CD8-positive, alpha-beta memory T cell (primary cell): Measurements from ENCODE around the gene RAB3GAP2. TPM values are rescaled to one million over a fixed set of nuclear protein-coding genes. Genes with fewer than 3 reads are reported as not detected.

Source experiments
- CTCF ChIA-PET: fragments of 350-600 bp; sonication (Branson Sonifier 250); formaldehyde crosslinking; loops from one replicate; lab custom pipeline; 2021; ENCODE audit warnings: antibody characterized with exemption; lab: Charles Lee
- POLR2A ChIA-PET: fragments of 350-600 bp; sonication (Branson Sonifier 250); formaldehyde crosslinking; loops from one replicate; lab custom pipeline; 2021; ENCODE audit warnings: antibody characterized with exemption; lab: Charles Lee
- DNase-seq, 5 donors: peaks; one replicate each; pipeline versions ENCODE4 v3.0.0 to v3.0.0-alpha.2; 2020 to 2022; ENCODE audit warnings: mixed read lengths in 1 of 5
- H3K27ac ChIP-seq: one replicate; pipeline ENCODE4 v1.7.0; 2013; ENCODE audit warnings: low read depth, mild to moderate bottlenecking, low read length, moderate library complexity
- H3K27me3 ChIP-seq: 2 replicates; pipeline ENCODE4 v1.7.0; 2013; ENCODE audit warnings: low read length, mild to moderate bottlenecking; ENCODE audit not compliant: insufficient read depth, poor library complexity, severe bottlenecking
- H3K36me3 ChIP-seq: 2 replicates; pipeline ENCODE4 v1.7.0; 2013; ENCODE audit warnings: mild to moderate bottlenecking, low read length, moderate library complexity; ENCODE audit not compliant: insufficient read depth
- H3K4me1 ChIP-seq: 2 replicates; pipeline ENCODE4 v1.7.0; 2013; ENCODE audit warnings: mild to moderate bottlenecking, low read length, moderate library complexity; ENCODE audit not compliant: insufficient read depth
- H3K4me3 ChIP-seq: 2 replicates; pipeline ENCODE4 v1.7.0; 2013; ENCODE audit warnings: mild to moderate bottlenecking, low read length
- H3K9me3 ChIP-seq: 2 replicates; pipeline ENCODE4 v1.7.0; 2013; ENCODE audit warnings: mild to moderate bottlenecking, low read length
- H3K27ac Mint-ChIP-seq, 8 donors: one replicate each; pipeline ENCODE4 v1.8.0; 2020 to 2021; ENCODE audit warnings: mixed read lengths in 8 of 8, mild to moderate bottlenecking in 6 of 8, inconsistent platforms in 3 of 8, moderate library complexity in 3 of 8
- H3K27me3 Mint-ChIP-seq, 2 donors: one replicate each; pipeline ENCODE4 v1.8.0; 2020 to 2021; ENCODE audit warnings: mixed read lengths in 2 of 2, mild to moderate bottlenecking in 1 of 2, moderate library complexity in 1 of 2
- H3K36me3 Mint-ChIP-seq, 3 donors: one replicate each; pipeline ENCODE4 v1.8.0; 2020 to 2021; ENCODE audit warnings: mixed read lengths in 3 of 3, inconsistent platforms in 1 of 3, mild to moderate bottlenecking in 1 of 3
- H3K4me1 Mint-ChIP-seq, 3 donors: one replicate each; pipeline ENCODE4 v1.8.0; 2020 to 2021; ENCODE audit warnings: mixed read lengths in 3 of 3, inconsistent platforms in 1 of 3, mild to moderate bottlenecking in 1 of 3
- H3K4me3 Mint-ChIP-seq, 7 donors: one replicate each; pipeline ENCODE4 v1.8.0; 2020 to 2021; ENCODE audit warnings: mixed read lengths in 7 of 7, mild to moderate bottlenecking in 6 of 7, moderate library complexity in 4 of 7, inconsistent platforms in 2 of 7
- H3K9me3 Mint-ChIP-seq, 5 donors: one replicate each; pipeline ENCODE4 v1.8.0; 2020 to 2022; ENCODE audit warnings: mixed read lengths in 5 of 5, mild to moderate bottlenecking in 3 of 5, moderate library complexity in 2 of 5, inconsistent platforms in 1 of 5
- polyA plus RNA-seq: library from polyadenylated mRNA; unstranded; fragments of 300-500 nt; fragmentation: Illumina TruSeq; gene quantifications from one replicate; pipeline ENCODE4 v1.2.3, GENCODE V29; 2021
- total RNA-seq, 2 experiments: library from RNA; stranded (reverse); gene quantifications; one replicate each; pipeline ENCODE4 v1.2.3, GENCODE V29; 2021

The RAB3GAP2 gene
- total and polyA plus RNA-seq, 3 experiments from 2014 or later = 26.3 to 44.8 (median 41.8) TPM

GRCh38 chr1:220299337-220299736 is 27.1 kb upstream of the RAB3GAP2 start:
- Histone ChIP-seq H3K27me3 (no peaks in the 10 kb centered on the region), H3K27ac (no peak overlapping the region), H3K4me1 (no peaks in the 10 kb centered on the region), H3K36me3 (no peaks in the 10 kb centered on the region), H3K9me3 (no peaks in the 10 kb centered on the region), H3K4me3 (no peak overlapping the region)
- no peak overlapping the region for H3K4me3 Mint-ChIP-seq
- H3K27ac Mint-ChIP-seq = no peak overlapping the region
- ChIA-PET CTCF (no interaction called here), POLR2A (no interaction called here)
- DNase-seq = no peak
- H3K27me3 Mint-ChIP-seq = peaks cover 12 to 20% of the 10 kb centered on the region in 2 donors
- H3K9me3 Mint-ChIP-seq = peaks cover 0 to 3% (median 0%) of the 10 kb centered on the region in 5 donors
- H3K36me3 Mint-ChIP-seq = no peaks in the 10 kb centered on the region
- H3K4me1 Mint-ChIP-seq = no peaks in the 10 kb centered on the region

GRCh38 chr1:220298470-220299205 is 26.4 kb upstream of the RAB3GAP2 start:
- ChIA-PET CTCF (no interaction called here), POLR2A (no interaction called here)
- no peak overlapping the region for H3K4me3 Mint-ChIP-seq
- no peaks in the 10 kb centered on the region for H3K4me1 Mint-ChIP-seq
- Histone ChIP-seq H3K9me3 (no peaks in the 10 kb centered on the region), H3K27me3 (no peaks in the 10 kb centered on the region), H3K36me3 (no peaks in the 10 kb centered on the region), H3K4me3 (no peak overlapping the region), H3K27ac (no peak overlapping the region), H3K4me1 (no peaks in the 10 kb centered on the region)
- peak overlapping the region in 1 of 8 donors; percentile 19 for H3K27ac Mint-ChIP-seq
- H3K9me3 Mint-ChIP-seq = no peaks in the 10 kb centered on the region
- DNase-seq = no peak
- no peaks in the 10 kb centered on the region for H3K36me3 Mint-ChIP-seq
- H3K27me3 Mint-ChIP-seq = peaks cover 13 to 20% of the 10 kb centered on the region in 2 donors

- no peak overlapping the region for H3K4me3 ChIP-seq
- POLR2A ChIA-PET = no interaction called here
- no peak overlapping the region for H3K4me3 Mint-ChIP-seq
These were observed 24.7 kb upstream of the RAB3GAP2 start for GRCh38 chr1:220296981-220297380.

GRCh38 chr1:220294846-220295301 is 22.6 kb upstream of the RAB3GAP2 start:
- POLR2A ChIA-PET = no interaction called here
- CTCF ChIA-PET = no interaction called here
- Histone ChIP-seq H3K27me3 (no peaks in the 10 kb centered on the region), H3K27ac (no peak overlapping the region), H3K4me1 (no peaks in the 10 kb centered on the region), H3K9me3 (no peaks in the 10 kb centered on the region), H3K36me3 (no peaks in the 10 kb centered on the region), H3K4me3 (no peak overlapping the region)
- Mint-ChIP-seq H3K27ac (no peak overlapping the region), H3K27me3 (peaks cover 13 to 43% of the 10 kb centered on the region in 2 donors), H3K36me3 (no peaks in the 10 kb centered on the region), H3K4me3 (no peak overlapping the region), H3K4me1 (no peaks in the 10 kb centered on the region), H3K9me3 (no peaks in the 10 kb centered on the region)
- DNase-seq = no peak

More at GRCh38 chr1:220296981-220297380, 24.7 kb upstream of the RAB3GAP2 start:
- H3K9me3 Mint-ChIP-seq = no peaks in the 10 kb centered on the region
- peaks cover 16 to 31% of the 10 kb centered on the region in 2 donors for H3K27me3 Mint-ChIP-seq
- no peaks in the 10 kb centered on the region for H3K36me3 Mint-ChIP-seq
- DNase-seq = no peak
- CTCF ChIA-PET = no interaction called here
- Histone ChIP-seq H3K9me3 (no peaks in the 10 kb centered on the region), H3K4me1 (no peaks in the 10 kb centered on the region), H3K27ac (no peak overlapping the region), H3K27me3 (no peaks in the 10 kb centered on the region), H3K36me3 (no peaks in the 10 kb centered on the region)
- no peaks in the 10 kb centered on the region for H3K4me1 Mint-ChIP-seq
- no peak overlapping the region for H3K27ac Mint-ChIP-seq

- Histone ChIP-seq H3K9me3 (no peaks in the 10 kb centered on the region), H3K4me3 (no peak overlapping the region), H3K27me3 (no peaks in the 10 kb centered on the region), H3K4me1 (no peaks in the 10 kb centered on the region), H3K27ac (no peak overlapping the region), H3K36me3 (no peaks in the 10 kb centered on the region)
- DNase-seq = no peak
- POLR2A ChIA-PET = no interaction called here
- CTCF ChIA-PET = no interaction called here
- Mint-ChIP-seq H3K4me3 (no peak overlapping the region), H3K9me3 (peaks cover 0 to 2% (median 0%) of the 10 kb centered on the region in 5 donors), H3K4me1 (no peaks in the 10 kb centered on the region), H3K27me3 (peaks cover 15 to 48% of the 10 kb centered on the region in 2 donors), H3K27ac (no peak overlapping the region), H3K36me3 (no peaks in the 10 kb centered on the region)
These were observed 19.3 kb upstream of the RAB3GAP2 start for GRCh38 chr1:220291580-220291979.

- Mint-ChIP-seq H3K27me3 (peaks cover 8 to 36% of the 10 kb centered on the region in 2 donors), H3K4me3 (no peak overlapping the region), H3K4me1 (no peaks in the 10 kb centered on the region), H3K27ac (no peak overlapping the region), H3K9me3 (peaks cover 0 to 2% (median 0%) of the 10 kb centered on the region in 5 donors), H3K36me3 (no peaks in the 10 kb centered on the region)
- Histone ChIP-seq H3K27ac (no peak overlapping the region), H3K4me3 (no peak overlapping the region), H3K9me3 (no peaks in the 10 kb centered on the region), H3K36me3 (no peaks in the 10 kb centered on the region), H3K27me3 (no peaks in the 10 kb centered on the region), H3K4me1 (no peaks in the 10 kb centered on the region)
- DNase-seq = no peak
- CTCF ChIA-PET = interaction anchor here (0.6 kb wide), 1 partner anchor 13 kb away, joined by 4 read pairs; no protein-coding TSS in a partner anchor
- POLR2A ChIA-PET = no interaction called here
These were observed 18.0 kb upstream of the RAB3GAP2 start for GRCh38 chr1:220290140-220290761.

- Histone ChIP-seq H3K4me3 (no peak overlapping the region), H3K36me3 (no peaks in the 10 kb centered on the region), H3K9me3 (no peaks in the 10 kb centered on the region), H3K27ac (no peak overlapping the region), H3K4me1 (no peaks in the 10 kb centered on the region), H3K27me3 (no peaks in the 10 kb centered on the region)
- no peak for DNase-seq
- POLR2A ChIA-PET = no interaction called here
- peaks cover 4 to 20% of the 10 kb centered on the region in 2 donors for H3K27me3 Mint-ChIP-seq
- no peaks in the 10 kb centered on the region for H3K36me3 Mint-ChIP-seq
- no peak overlapping the region for H3K27ac Mint-ChIP-seq
- H3K9me3 Mint-ChIP-seq = peaks cover 0 to 2% (median 0%) of the 10 kb centered on the region in 5 donors
- H3K4me1 Mint-ChIP-seq = no peaks in the 10 kb centered on the region
- no peak overlapping the region for H3K4me3 Mint-ChIP-seq
- CTCF ChIA-PET = no interaction called here
These were observed 14.9 kb upstream of the RAB3GAP2 start for GRCh38 chr1:220287129-220287528.

GRCh38 chr1:220283625-220284024 is 11.4 kb upstream of the RAB3GAP2 start:
- Mint-ChIP-seq H3K27ac (no peak overlapping the region), H3K27me3 (peaks cover 1 to 4% of the 10 kb centered on the region in 2 donors), H3K4me3 (no peak overlapping the region), H3K36me3 (no peaks in the 10 kb centered on the region), H3K9me3 (no peaks in the 10 kb centered on the region), H3K4me1 (no peaks in the 10 kb centered on the region)
- DNase-seq = no peak
- no peak overlapping the region for H3K4me3 ChIP-seq
- no peaks in the 10 kb centered on the region for H3K36me3 ChIP-seq
- H3K27me3 ChIP-seq = peaks cover 7% of the 10 kb centered on the region
- CTCF ChIA-PET = no interaction called here
- no peaks in the 10 kb centered on the region for H3K4me1 ChIP-seq
- POLR2A ChIA-PET = no interaction called here
- no peaks in the 10 kb centered on the region for H3K9me3 ChIP-seq
- H3K27ac ChIP-seq = no peak overlapping the region
